HG02852 (cell line): ENCODE results near the gene CCL21.

Source experiments
- ATAC-seq: cut with Tn5 transposase; IDR thresholded peaks from one replicate; pipeline ENCODE4 v1.9.1; 2021; ENCODE audit warnings: mild to moderate bottlenecking, moderate library complexity; ENCODE audit not compliant: unreplicated experiment

The CCL21 gene

DNA sequence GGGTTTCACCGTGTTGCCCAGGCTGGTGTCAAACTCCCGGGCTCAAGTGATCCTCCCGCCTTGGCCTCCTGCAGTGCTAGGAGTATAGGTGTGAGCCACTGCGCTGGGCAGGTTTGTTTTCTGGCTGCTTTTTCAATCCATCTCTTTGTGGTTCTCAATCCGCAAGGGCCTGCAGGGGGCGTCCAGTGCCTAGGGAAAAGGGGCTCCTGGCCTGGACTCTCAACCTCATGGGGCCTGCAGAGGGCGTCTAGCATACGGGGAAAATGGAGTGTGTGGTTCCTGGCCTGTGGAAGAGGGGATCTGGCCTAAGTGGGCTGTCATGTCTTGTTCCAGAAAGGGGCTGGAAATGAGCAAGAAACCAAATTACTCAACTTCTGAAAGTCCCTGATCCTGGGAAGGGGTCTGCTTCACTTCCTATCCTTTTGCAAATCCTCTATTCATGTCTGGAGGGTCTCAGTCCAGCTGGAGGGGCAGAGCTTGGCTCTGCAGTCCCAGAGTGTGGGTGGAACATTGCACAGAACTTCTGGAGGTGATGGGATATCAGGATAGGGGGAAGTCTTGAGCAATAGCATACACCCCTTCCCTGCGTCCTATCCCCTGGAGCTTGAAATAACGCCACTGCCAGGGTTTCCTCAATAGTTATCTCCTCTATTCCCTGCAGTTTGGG, 34.8 kb downstream of the CCL21 start:
- ATAC-seq: no peak

- no peak for ATAC-seq
Observed at GRCh38 chr9:34674440-34674839, 35.5 kb downstream of the CCL21 start.

- ATAC-seq: no peak
Observed at GRCh38 chr9:34671307-34671706, 38.6 kb downstream of the CCL21 start.

- no peak for ATAC-seq
Observed at GRCh38 chr9:34669809-34670562, 40.0 kb downstream of the CCL21 start.

- peak; percentile 72 for ATAC-seq
Observed at GRCh38 chr9:34665381-34666250, 44.3 kb downstream of the CCL21 start.

DNA sequence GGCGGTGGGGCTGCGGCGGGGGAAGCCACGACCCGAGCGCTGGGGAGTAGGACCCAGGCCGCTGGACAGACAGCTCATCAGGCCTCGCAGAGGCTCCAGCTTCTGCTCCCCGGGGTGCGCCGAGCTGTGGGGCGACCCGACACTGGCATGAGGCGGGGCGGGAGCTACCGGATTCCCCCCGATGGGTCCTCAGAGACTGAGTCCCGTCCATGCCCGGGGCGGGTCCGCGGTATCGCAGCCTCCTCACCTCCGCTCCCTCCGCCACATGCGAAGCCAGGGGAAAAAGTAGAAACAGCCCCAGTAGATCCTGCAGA, 44.9 kb downstream of the CCL21 start:
- peak; percentile 13 for ATAC-seq

GRCh38 chr9:34664281-34665066, 45.5 kb downstream of the CCL21 start:
- peak; percentile 56 for ATAC-seq

- no peak for ATAC-seq
Observed at GRCh38 chr9:34663303-34663605, 46.7 kb downstream of the CCL21 start.

GRCh38 chr9:34662526-34663302, 47.2 kb downstream of the CCL21 start, which contains the start of gene CCL27:
CCL27 (minus strand) TSS chr9:34662657; CDS start chr9:34662633, 24 bp downstream.
- no peak for ATAC-seq

DNA sequence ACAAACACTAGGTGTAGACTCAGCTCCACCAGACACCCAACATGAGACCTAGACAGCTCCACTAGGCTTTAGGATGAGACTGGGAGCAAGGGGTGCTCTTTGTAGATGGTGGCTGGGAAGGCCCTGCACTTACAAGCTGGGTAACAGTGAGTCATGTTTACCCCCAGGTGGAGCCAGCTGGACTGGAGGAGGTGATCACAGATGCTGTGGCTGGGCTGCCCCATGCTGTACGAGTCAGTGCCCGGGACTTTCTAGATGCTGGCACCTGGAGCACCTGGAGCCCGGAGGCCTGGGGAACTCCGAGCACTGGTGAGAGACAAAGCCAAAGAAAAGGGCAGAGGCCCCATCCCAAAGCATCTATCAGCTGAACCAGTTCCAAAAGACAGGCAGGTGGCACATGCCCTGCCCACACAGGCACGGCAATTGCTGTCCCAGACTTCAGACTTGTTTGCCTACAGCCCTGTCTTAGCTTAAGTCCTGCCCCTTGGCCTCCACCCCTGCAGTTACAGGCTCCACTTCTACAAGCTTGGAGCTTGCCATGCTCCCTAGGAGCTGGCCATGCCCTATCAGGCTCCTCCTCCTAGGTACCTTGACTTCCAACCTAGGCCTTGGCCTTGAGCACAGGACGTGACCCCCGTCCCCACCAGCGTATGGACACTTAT, 50.2 kb downstream of the CCL21 start:
- ATAC-seq: no peak
